HepG2 (cell line): Measurements from ENCODE around the gene RPH3AL. TPM values are rescaled to one million over a fixed set of nuclear protein-coding genes. Genes with fewer than 3 reads are reported as not detected.

Experiments
- DZIP1 ChIP-seq: sonication (generic); formaldehyde crosslinking; IDR thresholded peaks from 2 replicates; pipeline ENCODE4 v1.5.0; 2020; ENCODE audit warnings: mild to moderate bottlenecking, missing genetic modification reagents
- GATAD1 ChIP-seq: IDR thresholded peaks from 2 replicates; pipeline ENCODE4 v1.6.1; 2016; ENCODE audit warnings: missing genetic modification reagents, missing compliant biosample characterization
- JARID2 ChIP-seq: sonication (generic); formaldehyde crosslinking; IDR thresholded peaks from 2 replicates; pipeline ENCODE4 v1.8.1; 2023; ENCODE audit warnings: missing genetic modification reagents, inconsistent platforms; ENCODE audit not compliant: insufficient replicate concordance
- KDM6A ChIP-seq: IDR thresholded peaks from 2 replicates; pipeline ENCODE4 v1.6.1; 2016; ENCODE audit warnings: low read depth
- MXD1 ChIP-seq: sonication (generic); formaldehyde crosslinking; IDR thresholded peaks from 2 replicates; pipeline ENCODE4 v1.4.0; 2020; ENCODE audit warnings: mild to moderate bottlenecking, missing genetic modification reagents
- NBN ChIP-seq: fragments of 450-650 bp; conservative IDR thresholded peaks from 2 replicates; pipeline ENCODE4 v1.6.1; 2017
- PRDM10 ChIP-seq: sonication (generic); formaldehyde crosslinking; IDR thresholded peaks from 2 replicates; pipeline ENCODE4 v1.4.0; 2020; ENCODE audit warnings: low read depth, missing genetic modification reagents
- ZBED4 ChIP-seq: sonication (generic); formaldehyde crosslinking; IDR thresholded peaks from 2 replicates; pipeline ENCODE4 v1.4.0; 2020; ENCODE audit warnings: missing genetic modification reagents, borderline replicate concordance
- ZNF20 ChIP-seq: sonication (generic); formaldehyde crosslinking; IDR thresholded peaks from 2 replicates; pipeline ENCODE4 v1.4.0; 2020; ENCODE audit warnings: mild to moderate bottlenecking, moderate library complexity, missing genetic modification reagents
- ZNF280B ChIP-seq: sonication (generic); formaldehyde crosslinking; IDR thresholded peaks from 2 replicates; pipeline ENCODE4 v1.5.0; 2020; ENCODE audit warnings: missing genetic modification reagents, mild to moderate bottlenecking, borderline replicate concordance
- polyA plus RNA-seq, 8 experiments: library from polyadenylated mRNA; depleted of rRNA in 3 of 8; stranded (reverse) in 7 of 8; unstranded in 1 of 8; fragments of >200 nt; fragmentation: Illumina TruSeq in 4 of 8; extraction: Trizol in 4 of 8; gene quantifications; 2 replicates each; pipeline versions ENCODE4 v1.2.1 to v1.2.3, GENCODE V29; 2011 to 2016; ENCODE audit warnings: low read depth in 4 of 8, missing spikeins in 1 of 8, mixed read lengths in 1 of 8; ENCODE audit not compliant: insufficient read depth in 1 of 8
- total RNA-seq, 5 experiments: library from RNA; depleted of rRNA; stranded (reverse); fragments of >200 nt; fragmentation: Illumina TruSeq; extraction: Trizol; gene quantifications; 2 replicates each; pipeline ENCODE4 v1.2.3, GENCODE V29; 2016; ENCODE audit warnings: low read depth in 1 of 5
- TF ChIP-seq, protein P1 (sequence below): fragments of 450-650 bp; IDR thresholded peaks from 2 replicates; pipeline ENCODE4 v1.6.1; 2017; ENCODE audit warnings: mild to moderate bottlenecking

The RPH3AL gene
- total and polyA plus RNA-seq, 2 of the 13 experiments (the other 11 are each of a cell fraction or from before 2014, with no cell fraction given), result 7.8 to 16.4 TPM

GRCh38 chr17:352421-353212 lies at the start of gene RPH3AL (continued):
- TF ChIP-seq PRDM10 (CRISPR knock-in tag) (no peak), ZNF280B (CRISPR knock-in tag) (no peak), NBN (no peak), ZNF20 (CRISPR knock-in tag) (0 out of 2 replicates have a peak, but pooled peaks have one; percentile 59), GATAD1 (CRISPR knock-in tag) (no peak), DZIP1 (0 out of 2 replicates have a peak, but pooled peaks have one; percentile 24), KDM6A (CRISPR knock-in tag) (no peak; the same call in 1 of the 2 replicates), ZBED4 (CRISPR knock-in tag) (peak; percentile 22; the same call in 1 of the 2 replicates), MXD1 (CRISPR knock-in tag) (peak; percentile 40), JARID2 (CRISPR knock-in tag) (no peak)
- TF ChIP-seq, protein P1, sequence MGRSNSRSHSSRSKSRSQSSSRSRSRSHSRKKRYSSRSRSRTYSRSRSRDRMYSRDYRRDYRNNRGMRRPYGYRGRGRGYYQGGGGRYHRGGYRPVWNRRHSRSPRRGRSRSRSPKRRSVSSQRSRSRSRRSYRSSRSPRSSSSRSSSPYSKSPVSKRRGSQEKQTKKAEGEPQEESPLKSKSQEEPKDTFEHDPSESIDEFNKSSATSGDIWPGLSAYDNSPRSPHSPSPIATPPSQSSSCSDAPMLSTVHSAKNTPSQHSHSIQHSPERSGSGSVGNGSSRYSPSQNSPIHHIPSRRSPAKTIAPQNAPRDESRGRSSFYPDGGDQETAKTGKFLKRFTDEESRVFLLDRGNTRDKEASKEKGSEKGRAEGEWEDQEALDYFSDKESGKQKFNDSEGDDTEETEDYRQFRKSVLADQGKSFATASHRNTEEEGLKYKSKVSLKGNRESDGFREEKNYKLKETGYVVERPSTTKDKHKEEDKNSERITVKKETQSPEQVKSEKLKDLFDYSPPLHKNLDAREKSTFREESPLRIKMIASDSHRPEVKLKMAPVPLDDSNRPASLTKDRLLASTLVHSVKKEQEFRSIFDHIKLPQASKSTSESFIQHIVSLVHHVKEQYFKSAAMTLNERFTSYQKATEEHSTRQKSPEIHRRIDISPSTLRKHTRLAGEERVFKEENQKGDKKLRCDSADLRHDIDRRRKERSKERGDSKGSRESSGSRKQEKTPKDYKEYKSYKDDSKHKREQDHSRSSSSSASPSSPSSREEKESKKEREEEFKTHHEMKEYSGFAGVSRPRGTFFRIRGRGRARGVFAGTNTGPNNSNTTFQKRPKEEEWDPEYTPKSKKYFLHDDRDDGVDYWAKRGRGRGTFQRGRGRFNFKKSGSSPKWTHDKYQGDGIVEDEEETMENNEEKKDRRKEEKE, result no peak
